AG04450 (cell line): ENCODE measurements around the gene VPS13D. TPM values are rescaled to one million over a fixed set of nuclear protein-coding genes. Genes with fewer than 3 reads are reported as not detected.

ENCODE experiments used
- CTCF ChIA-PET: fragments of 300-600, 350-600 bp; formaldehyde crosslinking; extraction: SDS; loops from one replicate; lab custom pipeline; 2022; ENCODE audit warnings: antibody characterized with exemption, inconsistent platforms; lab: Charles Lee
- POLR2A ChIA-PET: fragments of 350-600 bp; formaldehyde crosslinking; extraction: SDS; loops from one replicate; lab custom pipeline; 2021; ENCODE audit warnings: antibody characterized with exemption, inconsistent platforms; lab: Yijun Ruan, JAX
- DNase-seq: peaks from one replicate; pipeline ENCODE4 v3.0.0-alpha.2; 2011; ENCODE audit warnings: low read depth, low spot score
- H3K27ac ChIP-seq: one replicate; pipeline ENCODE4 v1.5.1; 2012; ENCODE audit warnings: low read depth, low read length, control low read depth
- H3K27me3 ChIP-seq: one replicate; pipeline ENCODE4 v1.6.0; 2012; ENCODE audit warnings: low read length; ENCODE audit not compliant: control insufficient read depth, insufficient read depth
- H3K4me3 ChIP-seq: 2 replicates; pipeline ENCODE4 v1.5.1; 2011; ENCODE audit warnings: mild to moderate bottlenecking, low read depth, low read length, control low read depth
- H3K9me3 ChIP-seq: 2 replicates; pipeline ENCODE4 v1.5.1; 2012; ENCODE audit warnings: low read length; ENCODE audit not compliant: control insufficient read depth, insufficient read depth
- polyA plus RNA-seq: library from polyadenylated mRNA; depleted of rRNA; stranded (reverse); fragments of >200 nt; gene quantifications from 2 replicates; pipeline ENCODE4 v1.2.3, GENCODE V29; 2011
- TF ChIP-seq, protein P1 (sequence below): IDR thresholded peaks from 2 replicates; pipeline ENCODE4 v1.5.1; 2011; ENCODE audit warnings: low read depth, low read length, control low read depth, inconsistent platforms

The VPS13D gene
- polyA plus RNA-seq, 1 experiment, result 18.3 TPM

- no peak for DNase-seq
- TF ChIP-seq, protein P1, sequence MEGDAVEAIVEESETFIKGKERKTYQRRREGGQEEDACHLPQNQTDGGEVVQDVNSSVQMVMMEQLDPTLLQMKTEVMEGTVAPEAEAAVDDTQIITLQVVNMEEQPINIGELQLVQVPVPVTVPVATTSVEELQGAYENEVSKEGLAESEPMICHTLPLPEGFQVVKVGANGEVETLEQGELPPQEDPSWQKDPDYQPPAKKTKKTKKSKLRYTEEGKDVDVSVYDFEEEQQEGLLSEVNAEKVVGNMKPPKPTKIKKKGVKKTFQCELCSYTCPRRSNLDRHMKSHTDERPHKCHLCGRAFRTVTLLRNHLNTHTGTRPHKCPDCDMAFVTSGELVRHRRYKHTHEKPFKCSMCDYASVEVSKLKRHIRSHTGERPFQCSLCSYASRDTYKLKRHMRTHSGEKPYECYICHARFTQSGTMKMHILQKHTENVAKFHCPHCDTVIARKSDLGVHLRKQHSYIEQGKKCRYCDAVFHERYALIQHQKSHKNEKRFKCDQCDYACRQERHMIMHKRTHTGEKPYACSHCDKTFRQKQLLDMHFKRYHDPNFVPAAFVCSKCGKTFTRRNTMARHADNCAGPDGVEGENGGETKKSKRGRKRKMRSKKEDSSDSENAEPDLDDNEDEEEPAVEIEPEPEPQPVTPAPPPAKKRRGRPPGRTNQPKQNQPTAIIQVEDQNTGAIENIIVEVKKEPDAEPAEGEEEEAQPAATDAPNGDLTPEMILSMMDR, result no peak
- H3K9me3 ChIP-seq, result no peaks in the 10 kb centered on the region
- H3K27ac ChIP-seq, result peak overlapping the region; percentile 68
- no peaks in the 10 kb centered on the region for H3K27me3 ChIP-seq
- ChIA-PET CTCF (interaction anchor here (1.5 kb wide), 1 partner anchor 212 kb away, joined by 3 read pairs; no protein-coding TSS in a partner anchor), POLR2A (no interaction called here)
- no peak overlapping the region for H3K4me3 ChIP-seq
These were observed 216.8 kb downstream of the VPS13D start for GRCh38 chr1:12446593-12446992.

- ChIA-PET POLR2A (interaction anchor here (0.6 to 0.8 kb wide), 2 partner anchors 8 to 31 kb away, joined by 3 to 10 read pairs; no protein-coding TSS in a partner anchor), CTCF (interaction anchor here (0.5 to 2.1 kb wide), 3 partner anchors 10 to 211 kb away, joined by 3 to 5 read pairs (median 3); no protein-coding TSS in a partner anchor)
- H3K27me3 ChIP-seq, result no peaks in the 10 kb centered on the region
- TF ChIP-seq, protein P1, result no peak
- peak overlapping the region; percentile 68 for H3K27ac ChIP-seq
- no peak for DNase-seq
- H3K4me3 ChIP-seq, result no peak overlapping the region
- no peaks in the 10 kb centered on the region for H3K9me3 ChIP-seq
These were observed 217.5 kb downstream of the VPS13D start for GRCh38 chr1:12447307-12447706.

- Histone ChIP-seq H3K27ac (peak overlapping the region; percentile 42), H3K27me3 (no peaks in the 10 kb centered on the region), H3K9me3 (no peaks in the 10 kb centered on the region), H3K4me3 (no peak overlapping the region)
- DNase-seq, result no peak
- TF ChIP-seq, protein P1, result no peak
- ChIA-PET POLR2A (interaction anchor here (0.6 to 0.8 kb wide), 3 partner anchors 8 to 72 kb away, joined by 3 to 10 read pairs (median 3); no protein-coding TSS in a partner anchor), CTCF (interaction anchor here (0.5 to 2.1 kb wide), 3 partner anchors 10 to 211 kb away, joined by 3 to 5 read pairs (median 3); no protein-coding TSS in a partner anchor)
These were observed 218.1 kb downstream of the VPS13D start for GRCh38 chr1:12447849-12448312.

GRCh38 chr1:12448746-12449177, 218.9 kb downstream of the VPS13D start:
- DNase-seq, result no peak
- Histone ChIP-seq H3K4me3 (no peak overlapping the region), H3K27me3 (no peaks in the 10 kb centered on the region), H3K9me3 (no peaks in the 10 kb centered on the region), H3K27ac (peak overlapping the region; percentile 21)
- CTCF ChIA-PET, result interaction anchor here (2.1 kb wide), 1 partner anchor 9 kb away, joined by 5 read pairs; no protein-coding TSS in a partner anchor
- TF ChIP-seq, protein P1, result no peak
- POLR2A ChIA-PET, result no interaction called here

DNA sequence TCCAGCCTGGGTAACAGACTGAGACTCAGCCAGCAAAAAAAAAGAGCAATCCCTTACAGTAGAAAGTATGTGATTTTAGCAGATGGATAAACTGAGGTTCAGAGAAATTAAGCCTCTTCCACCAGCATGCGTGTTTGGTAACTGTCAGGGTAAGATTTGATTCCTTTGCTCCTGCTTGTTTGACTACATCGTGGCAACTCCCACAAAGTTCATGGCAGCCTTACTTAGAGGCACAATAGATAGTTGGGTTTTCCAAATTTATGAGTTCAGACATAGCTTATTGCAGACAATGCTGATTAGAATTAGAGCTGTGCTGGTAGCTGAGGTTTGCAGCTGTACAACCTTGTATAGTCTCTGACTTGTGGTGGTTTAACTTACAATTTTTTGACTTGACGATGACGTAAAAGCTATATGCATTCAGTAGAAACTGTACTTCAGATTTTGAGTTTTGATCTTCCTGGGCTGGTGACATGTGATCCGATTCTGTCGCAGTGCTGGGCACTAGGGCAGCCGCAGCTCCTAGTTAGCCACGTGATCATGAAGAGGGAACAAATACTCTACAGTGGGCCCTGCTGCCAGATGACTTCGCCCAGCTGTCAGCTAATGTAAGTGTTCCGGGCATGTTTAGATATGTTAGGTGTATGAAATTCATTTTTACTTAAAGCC, 220.4 kb downstream of the VPS13D start:
- no peaks in the 10 kb centered on the region for H3K27me3 ChIP-seq
- DNase-seq, result no peak
- H3K27ac ChIP-seq, result no peak overlapping the region
- H3K9me3 ChIP-seq, result no peaks in the 10 kb centered on the region
- POLR2A ChIA-PET, result no interaction called here
- CTCF ChIA-PET, result no interaction called here
- H3K4me3 ChIP-seq, result no peak overlapping the region
- TF ChIP-seq, protein P1, result no peak
